ENCODE data around the gene ARID1B.

ARID1B gene

DNA sequence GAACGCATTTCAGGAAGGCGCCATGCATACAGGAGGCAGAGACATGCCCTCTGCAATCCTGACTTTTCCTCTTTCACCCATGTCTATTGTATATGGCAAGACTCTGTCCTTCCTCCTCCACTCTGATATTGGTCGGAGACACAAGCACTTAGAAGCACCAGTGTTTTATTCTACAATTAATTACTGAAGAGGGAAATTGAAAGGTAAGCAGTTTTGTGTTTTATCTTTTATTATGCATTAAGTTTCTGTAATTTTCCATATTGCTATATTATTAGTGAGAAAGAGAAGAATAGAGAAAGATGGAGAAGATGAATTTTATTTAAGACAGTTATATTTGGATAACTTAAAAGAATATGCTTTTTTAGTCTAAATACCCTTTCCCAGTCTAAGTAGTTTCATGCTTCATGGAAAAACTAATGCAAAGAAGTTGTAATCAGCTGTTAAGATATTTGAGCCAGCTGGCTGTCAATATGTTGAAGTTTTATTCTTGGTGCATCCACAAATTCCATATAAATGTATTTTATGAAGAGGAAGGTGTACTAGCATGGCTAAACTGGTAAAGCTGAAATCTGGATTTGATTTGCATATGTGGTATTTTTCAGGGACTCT lies 13.6 kb downstream of the ARID1B start:
- DNase-seq (ENCODE audit: extremely low read depth in 1 of 2, low read depth in 1 of 2) = no peak

DNA sequence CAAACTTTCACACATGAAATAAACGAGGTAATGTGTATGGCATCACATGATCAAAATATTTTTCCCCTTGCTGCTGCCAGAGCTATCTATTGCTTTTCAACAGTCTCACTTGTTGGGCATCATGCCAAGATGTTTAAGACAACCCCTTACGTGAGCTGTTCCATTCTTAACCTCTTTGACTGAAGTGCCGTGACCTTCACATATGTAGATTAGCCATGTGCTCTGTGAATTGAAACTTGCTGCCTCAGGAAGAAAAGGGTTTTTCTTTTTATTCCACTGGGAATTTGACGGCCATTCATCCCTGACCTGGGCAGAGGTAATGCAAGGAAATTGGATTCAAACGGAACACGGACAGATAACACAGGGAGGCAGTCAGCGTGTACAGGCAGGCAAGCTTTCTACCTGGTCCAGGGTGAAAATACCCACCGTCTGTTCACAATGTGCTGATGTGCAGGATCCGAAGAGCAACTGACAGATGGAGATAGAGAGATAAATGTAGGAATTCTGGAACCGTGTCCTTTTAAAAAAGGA lies 14.2 kb downstream of the ARID1B start:
- no peak for DNase-seq (ENCODE audit: extremely low read depth in 1 of 2, low read depth in 1 of 2)

DNA sequence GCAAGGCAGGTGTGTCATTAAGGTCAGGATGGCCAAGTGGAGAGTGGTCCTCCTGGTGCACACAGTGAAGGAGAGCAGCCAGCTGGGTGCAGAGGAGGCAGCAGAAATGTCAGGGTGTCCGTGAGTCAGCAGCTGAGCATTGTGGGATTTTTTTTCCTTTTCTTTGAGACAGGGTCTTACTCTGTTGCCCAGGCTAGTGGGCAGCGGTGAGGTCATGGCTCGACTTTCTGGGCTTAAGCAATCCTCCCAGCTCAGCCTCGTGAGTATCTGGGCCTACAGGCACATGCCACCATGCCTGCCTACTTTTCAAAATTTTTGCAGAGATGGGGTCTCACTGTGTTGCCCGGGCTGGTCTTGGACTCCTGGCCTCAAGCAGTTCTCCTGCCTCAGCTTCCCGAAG lies 16.0 kb downstream of the ARID1B start:
- DNase-seq (ENCODE audit: extremely low read depth in 1 of 2, low read depth in 1 of 2) = no peak

DNA sequence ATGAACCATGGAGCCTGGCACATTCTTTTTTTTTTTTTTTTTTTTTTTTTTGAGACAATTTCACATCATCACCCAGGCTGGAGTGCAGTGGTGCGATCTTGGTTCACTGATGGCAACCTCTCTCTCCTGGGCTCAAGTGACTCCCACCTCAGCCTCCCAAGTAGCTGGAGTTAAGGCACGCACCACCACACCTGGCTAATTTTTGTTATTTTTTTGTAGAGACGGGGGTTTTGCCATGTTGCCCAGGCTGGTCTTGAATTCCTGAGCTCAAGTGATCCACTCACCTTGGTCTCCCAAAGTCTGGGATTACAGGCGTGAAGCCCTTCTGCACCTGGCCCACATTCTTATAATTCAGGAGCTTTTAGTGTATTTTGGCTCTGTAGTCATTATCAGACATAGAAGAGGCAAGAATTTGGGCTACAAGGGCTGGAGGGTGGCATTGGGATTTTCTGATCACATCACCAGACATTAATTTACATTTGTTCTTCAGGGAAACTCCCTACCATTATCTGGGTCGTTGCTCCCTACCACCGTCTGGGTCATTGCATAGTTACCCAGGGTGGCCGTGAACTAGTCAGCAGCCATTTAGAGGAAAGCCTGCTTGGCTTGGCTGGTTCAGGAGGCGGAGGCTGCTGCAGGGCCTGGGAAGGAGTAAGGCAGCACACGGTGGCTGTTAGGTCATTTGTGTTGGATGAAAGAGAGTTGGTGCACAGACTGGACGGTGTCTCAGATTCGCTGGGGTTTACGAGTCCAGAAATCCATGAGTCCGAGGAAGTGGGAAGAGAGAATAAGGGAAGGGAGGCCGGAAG lies 17.6 kb downstream of the ARID1B start:
- DNase-seq (ENCODE audit: extremely low read depth in 1 of 2, low read depth in 1 of 2) = no peak

DNA sequence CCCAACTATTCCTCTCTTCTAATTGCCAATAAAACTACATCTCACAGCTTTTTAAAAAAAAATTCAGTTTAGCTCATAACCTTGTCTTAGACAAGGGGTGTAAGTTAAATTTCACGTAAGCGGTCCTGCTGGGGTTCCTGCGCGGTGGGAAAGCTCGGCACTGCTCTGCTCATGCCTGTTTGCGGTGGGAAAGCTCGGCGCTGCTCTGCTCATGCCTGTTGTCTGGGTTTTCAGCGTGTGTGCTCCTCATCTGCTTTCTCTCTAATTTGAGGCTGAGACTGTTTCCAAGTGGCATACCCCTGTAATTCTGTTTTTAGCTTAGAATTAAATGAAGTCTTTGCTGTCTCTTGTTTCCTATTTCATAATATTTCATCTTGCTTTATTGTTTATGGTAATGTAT lies 18.6 kb downstream of the ARID1B start:
- no peak for DNase-seq (ENCODE audit: extremely low read depth in 1 of 2, low read depth in 1 of 2)

DNA sequence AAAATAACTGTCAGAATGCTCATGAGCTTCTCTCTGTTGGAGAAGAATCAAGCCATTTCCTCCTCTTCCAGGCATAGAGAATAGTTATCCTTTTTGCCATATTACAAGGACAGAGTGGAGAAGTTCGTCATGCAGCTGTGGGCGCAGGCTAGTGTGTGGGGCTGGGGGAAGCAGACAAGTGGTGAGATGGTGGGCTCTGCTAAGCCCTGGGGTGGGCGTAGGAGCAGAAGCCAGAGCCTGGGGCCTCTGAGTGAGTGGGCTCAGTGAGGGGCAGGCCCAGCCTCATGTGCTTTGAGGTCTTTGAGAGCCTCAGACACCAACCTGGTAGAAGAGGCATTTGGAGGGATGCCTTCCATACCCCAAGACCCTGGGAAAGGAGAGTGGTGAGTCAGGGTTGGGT lies 19.4 kb downstream of the ARID1B start:
- no peak for DNase-seq (ENCODE audit: extremely low read depth in 1 of 2, low read depth in 1 of 2)

DNA sequence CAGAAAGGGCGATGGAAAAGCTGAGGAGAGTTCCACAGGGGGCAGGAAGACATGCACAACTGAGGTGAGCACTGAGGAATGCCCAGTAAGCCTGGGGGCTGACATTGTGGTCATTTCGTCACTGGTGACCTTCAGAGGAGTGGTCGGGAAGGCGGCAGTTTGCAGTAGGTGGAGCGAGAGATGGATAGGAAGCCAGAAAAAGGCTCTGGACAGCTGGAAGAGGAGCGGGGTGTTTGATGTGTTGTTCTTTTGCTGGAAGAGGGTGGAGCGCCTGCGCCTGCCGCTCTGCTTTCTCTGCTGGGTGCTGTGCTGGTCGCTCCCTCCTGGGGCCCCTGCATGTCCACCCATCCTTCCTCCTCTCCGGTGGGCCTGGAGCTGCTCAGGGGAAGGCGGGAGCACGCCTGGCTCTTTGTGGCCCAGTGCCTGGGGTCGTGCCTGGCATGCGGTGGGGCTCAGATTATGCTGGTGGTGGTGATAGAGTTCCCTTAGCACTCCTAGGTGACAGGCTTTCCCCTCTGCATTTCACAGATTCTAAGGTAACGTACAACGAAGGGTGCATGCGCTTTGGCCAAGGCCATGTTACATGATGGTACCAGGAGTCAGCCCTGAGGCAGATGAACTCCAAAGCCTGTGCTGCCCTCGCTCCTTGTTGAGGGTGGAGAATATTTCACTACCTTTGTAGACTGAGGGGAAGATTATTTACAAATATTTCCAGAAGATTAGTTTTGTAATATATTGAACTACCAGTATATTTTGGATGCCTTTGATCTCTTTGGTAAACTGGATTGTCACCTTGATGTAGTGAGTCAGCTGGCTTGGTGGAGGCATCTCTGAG lies 20.9 kb downstream of the ARID1B start:
- DNase-seq (ENCODE audit: extremely low read depth in 1 of 2, low read depth in 1 of 2) = no peak

DNA sequence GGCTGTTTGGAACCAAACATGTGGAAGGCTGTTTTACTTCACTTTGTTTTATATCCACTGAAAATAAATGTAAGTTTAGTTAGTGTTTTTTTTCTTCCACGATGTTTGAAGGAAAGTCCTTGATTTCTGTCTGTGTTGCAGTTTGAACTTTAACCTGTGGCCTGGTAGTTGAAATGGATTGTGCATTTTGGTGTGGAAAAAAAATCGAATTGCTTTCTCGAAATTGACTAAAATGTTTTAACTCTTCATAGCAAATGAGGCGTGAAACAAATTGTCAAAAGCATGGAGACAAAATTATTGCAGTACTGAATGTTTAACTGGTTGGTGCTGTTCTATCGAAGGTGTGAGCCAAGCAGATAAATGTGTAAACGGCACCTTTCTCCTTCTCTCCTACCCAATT lies 24.5 kb downstream of the ARID1B start:
- DNase-seq (ENCODE audit: extremely low read depth in 1 of 2, low read depth in 1 of 2) = no peak

DNA sequence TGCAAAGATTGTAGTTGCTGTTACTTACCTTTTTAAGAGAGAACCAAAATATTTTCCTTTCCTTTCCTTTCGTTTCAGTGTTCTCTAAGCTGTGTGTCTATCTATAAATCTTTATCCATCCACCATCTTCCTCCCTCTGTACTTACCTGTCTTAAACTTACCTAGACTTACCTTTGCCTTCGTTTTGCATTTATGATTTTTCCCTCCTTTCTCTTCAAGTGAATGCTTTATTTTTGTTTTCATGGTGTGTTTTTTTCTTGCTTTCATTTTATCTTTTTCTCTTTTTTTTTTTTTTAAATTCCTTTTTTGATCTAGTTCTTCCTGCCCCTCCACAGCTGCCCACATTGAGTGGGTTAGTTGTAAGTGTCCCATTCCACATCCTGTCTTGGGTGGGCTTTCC lies 26.2 kb downstream of the ARID1B start:
- no peak for DNase-seq (ENCODE audit: extremely low read depth in 1 of 2, low read depth in 1 of 2)

DNA sequence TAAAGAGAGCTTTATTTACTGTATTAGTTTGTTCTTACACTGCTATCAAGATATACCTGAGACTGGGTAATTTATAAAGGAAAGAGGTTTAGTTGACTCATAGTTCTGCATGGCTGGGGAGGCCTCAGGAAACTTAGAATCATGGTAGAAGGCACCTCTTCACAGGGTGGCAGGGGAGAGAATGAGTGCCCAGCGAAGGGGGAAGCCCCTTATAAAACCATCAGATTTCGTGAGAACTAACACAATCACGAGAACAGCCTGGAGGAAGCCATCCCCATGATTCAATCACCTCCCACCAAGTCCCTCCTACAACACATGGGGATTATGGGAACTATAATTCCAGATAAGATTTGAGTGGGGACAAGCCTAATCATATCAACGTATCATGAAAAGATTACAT lies 27.2 kb downstream of the ARID1B start:
- no peak for DNase-seq (ENCODE audit: extremely low read depth in 1 of 2, low read depth in 1 of 2)

DNA sequence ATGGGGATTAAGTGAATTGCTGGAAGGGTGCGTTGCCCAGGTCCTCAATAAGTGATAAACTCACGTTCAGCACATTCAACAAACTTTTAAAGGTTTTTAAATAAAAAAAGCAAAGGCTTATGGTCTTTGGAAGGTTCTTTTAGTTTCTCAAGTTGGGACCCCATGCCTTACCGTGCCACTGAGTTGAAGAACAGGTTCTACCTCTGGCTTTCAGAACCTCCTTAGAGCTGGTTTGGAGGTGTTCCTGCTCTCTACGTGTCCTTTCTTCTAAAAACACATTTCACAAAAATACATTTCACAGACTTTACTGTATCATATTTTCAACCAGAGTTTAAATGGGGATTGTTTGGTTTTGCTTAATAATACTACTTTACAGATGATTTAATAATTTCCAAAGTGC lies 29.0 kb downstream of the ARID1B start:
- DNase-seq (ENCODE audit: extremely low read depth in 1 of 2, low read depth in 1 of 2) = no peak

DNA sequence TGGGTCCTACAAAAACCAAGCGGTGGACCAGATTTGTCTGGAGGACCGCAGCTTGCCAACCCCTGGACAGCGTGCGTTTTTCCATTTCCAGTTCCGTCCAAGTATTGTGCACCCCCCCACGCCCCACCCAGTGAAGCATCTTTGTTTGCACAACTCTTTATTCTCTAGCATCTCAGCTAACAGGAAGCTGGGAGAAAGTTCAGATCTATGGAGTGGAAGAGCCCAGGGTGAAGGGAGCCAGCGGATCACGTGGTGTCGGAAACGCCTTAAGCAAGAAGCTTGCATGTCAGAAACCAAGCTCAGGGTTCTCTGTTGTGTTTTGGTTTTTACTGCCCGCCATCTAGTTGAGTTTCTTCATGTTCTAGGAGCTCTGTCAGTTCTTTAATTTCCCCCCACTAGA lies 29.9 kb downstream of the ARID1B start:
- no peak for DNase-seq (ENCODE audit: extremely low read depth in 1 of 2, low read depth in 1 of 2)

DNA sequence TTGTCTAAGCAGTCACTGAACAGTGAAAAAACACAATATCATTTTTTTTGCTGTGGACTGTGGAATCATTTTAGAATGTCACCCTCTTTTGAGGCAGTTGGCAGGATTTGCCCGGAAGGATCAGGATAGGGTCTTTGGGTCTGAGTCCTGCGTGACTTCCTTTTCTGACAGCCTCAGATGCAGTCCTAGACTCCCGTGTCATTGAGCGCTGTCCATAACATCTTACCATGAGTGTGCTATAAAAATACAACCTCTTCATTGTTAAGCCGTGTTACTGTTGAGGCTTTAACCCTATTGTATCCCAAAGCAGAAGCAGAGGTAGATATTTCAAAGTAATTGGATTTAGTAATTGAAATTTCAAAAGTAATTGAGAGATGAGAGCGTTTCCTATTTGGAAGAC lies 30.6 kb downstream of the ARID1B start:
- DNase-seq (ENCODE audit: extremely low read depth in 1 of 2, low read depth in 1 of 2) = no peak

DNA sequence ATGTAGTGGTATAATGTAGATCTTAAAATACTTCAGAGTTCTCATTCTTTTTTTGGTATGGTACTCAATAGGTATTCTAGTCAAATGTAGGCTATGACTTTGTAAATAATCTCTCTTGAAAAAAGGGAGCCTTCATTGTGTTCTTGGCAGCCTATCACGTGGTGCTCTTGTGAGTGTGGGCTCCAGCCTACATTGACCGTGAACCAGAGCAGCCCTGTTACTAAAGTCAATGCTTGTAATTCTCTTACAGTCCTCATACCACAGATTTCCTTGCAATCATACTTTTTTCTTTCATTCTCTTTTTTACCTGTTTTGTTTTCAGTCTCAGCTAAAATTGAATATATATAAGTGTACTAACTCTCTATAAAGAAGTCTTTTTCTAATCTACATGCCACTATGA lies 31.1 kb downstream of the ARID1B start:
- DNase-seq (ENCODE audit: extremely low read depth in 1 of 2, low read depth in 1 of 2) = no peak

DNA sequence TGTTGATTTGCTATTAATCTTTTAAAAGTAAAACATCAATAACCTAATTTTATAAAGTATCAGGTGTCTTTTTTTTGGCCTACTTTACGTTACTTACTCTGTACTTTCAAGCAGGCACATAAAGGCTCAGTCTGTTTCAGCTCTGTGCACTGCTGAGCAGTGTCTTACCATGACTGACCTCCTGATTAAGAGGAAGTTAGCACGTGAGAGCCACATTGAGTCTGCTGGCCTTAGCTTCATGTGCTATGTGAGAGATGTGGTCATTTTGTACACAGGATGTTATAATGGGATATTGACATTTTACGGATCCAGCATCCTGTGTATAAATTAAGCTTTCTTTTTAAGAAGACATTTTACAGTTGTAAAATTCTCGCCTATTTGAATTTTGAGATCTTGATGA lies 31.9 kb downstream of the ARID1B start:
- no peak for DNase-seq (ENCODE audit: extremely low read depth in 1 of 2, low read depth in 1 of 2)

DNA sequence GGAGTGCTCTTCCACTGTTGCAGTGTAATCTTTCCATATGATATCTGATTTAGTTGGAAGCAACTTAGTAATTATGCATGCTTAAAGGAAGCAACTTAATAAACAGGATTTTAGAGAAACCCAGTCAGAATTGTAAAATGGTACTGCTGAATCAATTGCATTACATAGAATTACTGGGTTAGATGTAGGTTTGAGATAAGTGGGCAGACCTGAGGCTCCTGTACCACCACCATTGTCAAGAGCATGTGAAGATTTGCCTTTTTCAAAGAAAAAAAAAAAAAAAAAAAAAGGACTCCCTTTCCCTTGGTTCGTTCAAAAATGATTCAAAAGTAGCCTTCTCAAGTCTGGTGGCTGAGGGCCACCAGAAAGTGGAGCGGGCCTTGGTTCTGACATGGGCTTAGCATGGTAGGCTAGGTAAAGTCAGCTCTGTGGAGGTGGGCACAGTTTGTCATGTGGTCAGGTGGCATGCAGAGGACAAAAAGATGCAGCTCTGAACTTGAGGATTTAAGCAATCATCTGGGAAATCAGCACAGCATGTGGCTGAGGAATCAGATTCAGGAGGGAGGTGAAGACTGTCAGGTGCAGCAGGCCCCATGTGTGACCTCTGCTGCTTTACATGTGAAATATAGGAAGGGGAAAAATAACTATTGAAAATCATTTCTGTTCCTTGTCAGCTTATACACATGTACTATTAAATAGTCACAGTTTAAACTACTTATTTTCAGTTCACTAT lies 32.4 kb downstream of the ARID1B start:
- DNase-seq (ENCODE audit: extremely low read depth in 1 of 2, low read depth in 1 of 2) = no peak

DNA sequence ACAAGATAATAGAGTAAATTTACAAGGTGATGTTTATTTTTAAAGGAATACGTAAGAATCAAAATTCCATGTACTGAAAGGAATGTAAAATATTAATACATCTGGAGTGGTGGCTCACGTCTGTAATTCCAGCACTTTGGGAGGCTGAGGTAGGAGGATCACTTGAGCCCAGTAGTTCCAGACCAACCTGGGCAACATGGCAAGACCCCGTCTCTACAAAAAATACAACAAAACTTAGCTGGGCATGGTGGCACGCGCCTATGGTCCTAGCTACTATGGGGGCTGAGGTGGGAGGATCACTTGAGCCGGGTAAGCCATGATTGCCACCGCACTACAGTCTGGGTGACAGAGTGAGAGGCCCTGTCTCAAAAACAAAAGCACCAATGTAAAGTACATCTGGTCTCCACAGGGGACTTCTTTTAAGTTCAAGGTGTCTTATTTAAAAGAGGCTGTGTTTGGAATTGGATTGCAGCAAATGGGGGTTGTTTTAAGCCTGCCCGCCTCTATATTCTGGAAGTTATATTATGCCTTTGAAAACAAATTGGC lies 36.9 kb downstream of the ARID1B start:
- DNase-seq (ENCODE audit: extremely low read depth in 1 of 2, low read depth in 1 of 2) = no peak

DNA sequence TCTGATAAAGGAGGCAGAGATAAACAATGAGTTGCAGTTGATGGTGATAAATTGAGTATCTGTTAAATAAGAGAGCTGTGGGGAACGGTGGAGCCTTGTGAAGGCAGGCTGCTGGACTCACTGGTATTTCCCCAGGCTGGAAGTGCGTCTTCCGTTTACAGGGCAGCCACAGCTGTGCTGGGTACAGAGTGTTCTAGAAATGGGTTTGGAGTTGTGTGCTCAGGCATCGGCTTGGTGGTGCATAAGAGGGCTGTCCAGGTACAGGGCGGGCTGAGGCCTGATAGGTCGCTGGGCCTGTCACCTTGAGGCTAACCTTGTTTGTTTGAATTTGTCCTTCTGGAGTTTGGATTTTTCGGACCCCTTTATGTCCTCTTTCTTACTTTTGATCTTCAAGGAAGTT lies 39.3 kb downstream of the ARID1B start:
- DNase-seq (ENCODE audit: extremely low read depth in 1 of 2, low read depth in 1 of 2) = no peak

DNA sequence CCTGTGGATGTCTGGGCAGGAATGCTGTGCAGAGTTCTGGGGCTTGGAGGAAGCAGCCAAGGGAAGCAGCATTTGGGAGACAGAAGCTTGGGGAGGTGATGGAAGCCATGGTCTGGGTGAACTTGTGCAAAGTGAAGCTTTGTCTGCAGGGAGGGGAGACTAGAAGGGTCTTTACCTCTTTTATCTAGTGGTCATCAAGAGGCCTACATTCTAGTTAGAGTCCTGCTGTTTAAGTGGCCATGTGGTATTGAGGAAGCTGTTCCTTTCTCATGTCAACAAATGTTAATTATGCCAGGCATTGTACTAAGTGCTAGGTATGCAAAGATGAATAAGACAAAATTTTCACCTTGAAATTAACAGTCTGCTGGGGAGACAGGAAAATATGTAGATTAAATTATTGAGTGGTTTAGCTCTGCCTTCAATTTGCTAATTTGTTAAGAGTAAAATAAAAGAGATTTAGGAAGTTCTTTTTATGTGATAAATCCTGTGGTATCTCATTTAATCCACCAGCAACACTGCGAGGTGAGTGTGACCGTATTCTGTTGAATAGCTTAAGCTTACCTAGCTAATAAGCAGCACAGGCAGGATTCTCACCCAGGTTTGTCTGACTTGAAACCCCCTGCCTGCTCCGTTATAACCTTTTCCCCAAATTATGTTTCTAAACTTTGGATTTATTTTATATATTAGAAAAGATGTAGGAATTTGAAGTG lies 43.1 kb downstream of the ARID1B start:
- no peak for DNase-seq (ENCODE audit: extremely low read depth in 1 of 2, low read depth in 1 of 2)

DNA sequence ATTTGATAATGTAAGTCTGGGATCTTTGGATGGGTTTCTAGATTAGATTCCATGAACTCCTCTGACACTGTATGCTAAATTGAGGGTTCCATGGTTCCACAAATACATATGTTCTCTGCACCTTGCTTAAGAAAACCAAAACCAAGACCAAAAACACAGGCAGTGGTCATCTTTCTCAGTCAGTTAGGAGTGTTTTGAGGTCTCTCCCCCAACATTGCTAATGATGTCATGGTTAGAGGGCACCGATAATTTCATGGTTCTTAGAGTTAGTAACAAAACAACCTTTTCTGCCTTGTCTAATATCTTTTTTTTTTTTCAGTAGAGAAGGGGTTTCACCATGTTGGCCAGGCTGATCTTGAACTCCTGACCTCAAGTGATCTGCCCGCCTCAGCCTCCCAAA lies 44.5 kb downstream of the ARID1B start:
- no peak for DNase-seq (ENCODE audit: extremely low read depth in 1 of 2, low read depth in 1 of 2)
